ENCODE results near the gene VIM. TPM values are rescaled to one million over a fixed set of nuclear protein-coding genes. Genes with fewer than 3 reads are reported as not detected.

VIM gene
- total and polyA plus RNA-seq, 2 of the 4 experiments (the other 2 are of a cell fraction), result 4,502 to 6,735 TPM

DNA sequence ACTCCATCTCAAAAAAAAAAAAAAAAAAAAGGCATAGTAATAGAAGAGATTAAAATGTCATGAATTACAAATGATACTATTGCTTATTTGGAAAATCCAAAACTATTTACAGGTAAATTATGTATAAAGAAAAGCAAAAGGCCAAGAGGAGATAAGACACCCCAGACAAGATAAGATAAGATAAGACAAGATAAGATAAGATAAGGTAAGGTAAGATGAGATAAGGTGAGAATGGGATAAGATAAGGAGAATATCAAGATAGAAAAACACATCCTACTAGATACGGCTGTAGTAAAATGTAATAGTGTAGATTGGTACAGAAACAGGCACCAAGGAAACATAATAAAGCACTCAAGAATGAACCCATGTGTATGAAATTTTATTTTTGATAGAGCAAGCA is 20.9 kb downstream of the VIM start:
- Histone ChIP-seq H2BK5ac (ENCODE audit: low read depth, low read length, poor library complexity, severe bottlenecking) (no peak overlapping the region), H3K4me3 (ENCODE audit: insufficient read depth, low read depth, low read length) (no peak overlapping the region), H2AK5ac (ENCODE audit: low read depth, low read length) (no peak overlapping the region), H3K4me1 (ENCODE audit: control insufficient read depth, insufficient read depth, low read length) (peaks cover 7% of the 10 kb centered on the region), H3K4me2 (ENCODE audit: low read depth, low read length) (no peak overlapping the region), H2AK9ac (replicated peaks; ENCODE audit: low read depth, low read length, poor library complexity) (no peak overlapping the region), H3K9me3 (ENCODE audit: control insufficient read depth, insufficient read depth, low read length) (0 out of 2 replicates have a peak, but pooled peaks cover 2% of the 10 kb centered on the region), H4K8ac (ENCODE audit: low read depth in 2 of 2, low read length in 2 of 2) (no peak overlapping the region), H3K27me3 (ENCODE audit: control insufficient read depth, insufficient read depth, low read length) (no peaks in the 10 kb centered on the region), H3K14ac (replicated peaks; ENCODE audit: low read depth, low read length) (no peak overlapping the region), H3K4ac (ENCODE audit: low read depth, low read length) (no peak overlapping the region), H4K91ac (ENCODE audit: insufficient read depth, low read depth, low read length) (no peak overlapping the region), H3K56ac (ENCODE audit: extremely low read depth, insufficient read depth, low read length) (no peak overlapping the region), H3K9ac (ENCODE audit: low read depth, low read length) (no peak overlapping the region), H3K18ac (ENCODE audit: low read depth, low read length) (no peak overlapping the region), H2BK15ac (ENCODE audit: low read depth, low read length) (no peak overlapping the region), H3K27ac (ENCODE audit: insufficient read depth, low read length) (no peak overlapping the region), H2AFZ (replicated peaks; ENCODE audit: low read length, poor library complexity) (no peak overlapping the region), H3K79me1 (ENCODE audit: low read depth in 1 of 2, low read length in 2 of 2) (no peaks in the 10 kb centered on the region), H3K23ac (ENCODE audit: low read depth, low read length) (no peak overlapping the region), H3K36me3 (ENCODE audit: control insufficient read depth, insufficient read depth, low read length) (no peaks in the 10 kb centered on the region), H4K20me1 (ENCODE audit: insufficient read depth, low read length) (no peaks in the 10 kb centered on the region), H4K5ac (ENCODE audit: low read depth, low read length) (no peak overlapping the region), H2BK20ac (ENCODE audit: low read depth, low read length) (no peak overlapping the region), H2BK120ac (ENCODE audit: low read depth, low read length) (no peak overlapping the region), H3K9me1 (ENCODE audit: insufficient read depth, low read length) (peaks cover 4% of the 10 kb centered on the region; the same call in 1 of the 2 replicates)
- intact Hi-C loops (cut with micrococcal nuclease), result no loop called here
- ChIA-PET CTCF (no interaction called here), POLR2A (ENCODE audit: unreplicated experiment) (no interaction called here)
- BruUV-seq (replicated peaks), result no TSS peak
- no peak for TF ChIP-seq MXI1 (IDR thresholded peaks at IDR 0.05; ENCODE audit: borderline replicate concordance, low read depth, low read length)
- TF ChIP-seq, protein P1, sequence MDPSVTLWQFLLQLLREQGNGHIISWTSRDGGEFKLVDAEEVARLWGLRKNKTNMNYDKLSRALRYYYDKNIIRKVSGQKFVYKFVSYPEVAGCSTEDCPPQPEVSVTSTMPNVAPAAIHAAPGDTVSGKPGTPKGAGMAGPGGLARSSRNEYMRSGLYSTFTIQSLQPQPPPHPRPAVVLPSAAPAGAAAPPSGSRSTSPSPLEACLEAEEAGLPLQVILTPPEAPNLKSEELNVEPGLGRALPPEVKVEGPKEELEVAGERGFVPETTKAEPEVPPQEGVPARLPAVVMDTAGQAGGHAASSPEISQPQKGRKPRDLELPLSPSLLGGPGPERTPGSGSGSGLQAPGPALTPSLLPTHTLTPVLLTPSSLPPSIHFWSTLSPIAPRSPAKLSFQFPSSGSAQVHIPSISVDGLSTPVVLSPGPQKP (IDR thresholded peaks at IDR 0.05; ENCODE audit: borderline replicate concordance, low read depth, low read length), result no peak
- TF ChIP-seq NFE2L2 (IDR thresholded peaks at IDR 0.05; ENCODE audit: low read depth, low read length), result no peak
- TF ChIP-seq CEBPB (IDR thresholded peaks at IDR 0.05; ENCODE audit: low read depth, low read length), result no peak
- no peak for TF ChIP-seq POLR2A (IDR thresholded peaks at IDR 0.05; ENCODE audit: low read depth, low read length)
- TF ChIP-seq RFX5 (IDR thresholded peaks at IDR 0.05; ENCODE audit: low read depth, low read length), result no peak
- no peak for TF ChIP-seq MAFK (IDR thresholded peaks at IDR 0.05; ENCODE audit: low read depth, low read length)
- no peak for TF ChIP-seq RAD21 (IDR thresholded peaks at IDR 0.05; ENCODE audit: low read length)
- TF ChIP-seq RCOR1 (IDR thresholded peaks at IDR 0.05; ENCODE audit: insufficient replicate concordance, low read length), result no peak
- no peak for TF ChIP-seq MAZ (IDR thresholded peaks at IDR 0.05; ENCODE audit: borderline replicate concordance, low read depth, low read length)
- TF ChIP-seq, protein P2, sequence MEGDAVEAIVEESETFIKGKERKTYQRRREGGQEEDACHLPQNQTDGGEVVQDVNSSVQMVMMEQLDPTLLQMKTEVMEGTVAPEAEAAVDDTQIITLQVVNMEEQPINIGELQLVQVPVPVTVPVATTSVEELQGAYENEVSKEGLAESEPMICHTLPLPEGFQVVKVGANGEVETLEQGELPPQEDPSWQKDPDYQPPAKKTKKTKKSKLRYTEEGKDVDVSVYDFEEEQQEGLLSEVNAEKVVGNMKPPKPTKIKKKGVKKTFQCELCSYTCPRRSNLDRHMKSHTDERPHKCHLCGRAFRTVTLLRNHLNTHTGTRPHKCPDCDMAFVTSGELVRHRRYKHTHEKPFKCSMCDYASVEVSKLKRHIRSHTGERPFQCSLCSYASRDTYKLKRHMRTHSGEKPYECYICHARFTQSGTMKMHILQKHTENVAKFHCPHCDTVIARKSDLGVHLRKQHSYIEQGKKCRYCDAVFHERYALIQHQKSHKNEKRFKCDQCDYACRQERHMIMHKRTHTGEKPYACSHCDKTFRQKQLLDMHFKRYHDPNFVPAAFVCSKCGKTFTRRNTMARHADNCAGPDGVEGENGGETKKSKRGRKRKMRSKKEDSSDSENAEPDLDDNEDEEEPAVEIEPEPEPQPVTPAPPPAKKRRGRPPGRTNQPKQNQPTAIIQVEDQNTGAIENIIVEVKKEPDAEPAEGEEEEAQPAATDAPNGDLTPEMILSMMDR (conservative IDR thresholded peaks at IDR 0.05; ENCODE audit: low read depth, low read length), result no peak
- TF ChIP-seq BHLHE40 (IDR thresholded peaks at IDR 0.05; ENCODE audit: low read depth, low read length), result no peak
- TF ChIP-seq CHD1 (IDR thresholded peaks at IDR 0.05; ENCODE audit: low read depth, low read length), result no peak
- TF ChIP-seq FOS (IDR thresholded peaks at IDR 0.05; ENCODE audit: low read depth, low read length), result no peak
- TF ChIP-seq SMC3 (IDR thresholded peaks at IDR 0.05; ENCODE audit: low read depth, low read length), result no peak
- WGBS, 2 experiments (ENCODE audit: extremely low coverage in 2 of 2, insufficient read length in 1 of 2), result no CpG with 5 or more reads among the region's 1 CpG
- in situ Hi-C loops (cut with MboI; ENCODE audit: low sequenced_read_pairs), result no loop called here
- DNase-seq (no peak), ATAC-seq (ENCODE audit: low read depth) (no peak)
- dilution Hi-C loops (cut with HindIII; ENCODE audit: low sequenced_read_pairs, unreplicated experiment), result no loop called here

All from IMR-90 (cell line).